ACHN (cell line): ENCODE results near the gene AP1S3.

ENCODE experiments used
- DNase-seq: peaks from one replicate; pipeline ENCODE4 v3.0.0-alpha.2; 2015
- in situ Hi-C: cut with HindIII; loops from 2 replicates; pipeline ENCODE4 v1.10.0; 2017; ENCODE audit warnings: low sequenced_read_pairs, low pct_ligation_motif_present, low pct_unique_long_range_greater_than_20kb

AP1S3 gene

DNA sequence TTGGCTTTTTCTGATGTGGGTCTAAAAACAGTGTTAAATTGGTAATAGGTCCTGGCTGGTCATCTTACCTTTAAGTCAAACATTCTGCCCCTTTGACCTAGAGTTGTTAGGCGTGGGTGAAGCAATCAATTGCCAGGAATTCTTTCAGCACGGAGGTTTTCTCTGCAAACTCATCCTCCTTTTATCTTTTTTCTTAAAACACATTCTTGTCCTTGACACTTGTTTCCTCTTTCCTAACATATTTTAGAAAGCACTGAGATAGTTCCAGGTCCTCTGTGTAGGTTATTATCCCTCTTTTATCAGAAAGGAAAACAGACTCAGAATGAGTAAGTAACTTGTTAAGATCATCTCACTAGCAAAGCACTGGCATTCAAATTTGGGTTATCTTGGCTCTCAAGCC lies 18.6 kb upstream of the AP1S3 start:
- in situ Hi-C loops, result no loop called here

DNA sequence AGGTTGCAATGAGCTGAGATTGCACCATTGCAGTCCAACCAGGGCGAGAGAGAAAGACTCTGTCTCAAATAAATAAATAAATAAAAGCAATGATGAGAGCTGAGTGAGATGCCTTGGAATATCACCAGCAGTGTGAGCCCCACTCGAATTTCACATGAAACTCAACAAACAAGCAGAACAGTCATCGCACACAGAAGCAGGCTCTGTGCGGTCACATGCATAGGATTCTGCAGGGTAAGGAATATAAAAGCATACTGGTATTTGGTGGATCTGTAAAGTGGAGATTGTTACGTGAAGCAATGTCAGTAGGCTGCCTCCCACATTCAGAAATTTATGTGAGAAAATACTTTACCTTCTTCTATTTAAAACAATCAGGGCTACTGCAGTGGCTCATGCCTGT lies 18.0 kb upstream of the AP1S3 start:
- DNase-seq, result no peak
- in situ Hi-C loops, result no loop called here

More for the DNA sequence above, 18.6 kb upstream of the AP1S3 start:
- DNase-seq, result no peak

DNA sequence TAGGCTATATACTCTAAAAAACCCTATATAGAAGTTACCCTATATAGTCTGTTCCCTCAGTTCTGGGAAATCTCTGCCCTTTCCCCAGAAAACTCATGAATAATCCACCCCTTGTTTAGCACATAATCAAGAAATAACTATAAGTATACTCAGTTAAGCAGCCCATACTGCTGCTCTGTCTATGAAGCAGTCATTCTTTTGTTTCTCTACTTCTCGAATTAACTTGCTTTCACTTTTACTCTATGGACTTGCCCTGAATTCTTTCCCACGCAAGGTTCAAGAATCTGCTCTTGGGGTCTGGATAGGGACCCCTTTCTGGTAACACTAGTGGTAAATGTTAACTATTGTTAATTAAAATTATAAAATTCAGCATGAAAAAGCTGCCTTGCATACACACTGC lies 17.4 kb upstream of the AP1S3 start:
- in situ Hi-C loops, result no loop called here
- DNase-seq, result no peak

DNA sequence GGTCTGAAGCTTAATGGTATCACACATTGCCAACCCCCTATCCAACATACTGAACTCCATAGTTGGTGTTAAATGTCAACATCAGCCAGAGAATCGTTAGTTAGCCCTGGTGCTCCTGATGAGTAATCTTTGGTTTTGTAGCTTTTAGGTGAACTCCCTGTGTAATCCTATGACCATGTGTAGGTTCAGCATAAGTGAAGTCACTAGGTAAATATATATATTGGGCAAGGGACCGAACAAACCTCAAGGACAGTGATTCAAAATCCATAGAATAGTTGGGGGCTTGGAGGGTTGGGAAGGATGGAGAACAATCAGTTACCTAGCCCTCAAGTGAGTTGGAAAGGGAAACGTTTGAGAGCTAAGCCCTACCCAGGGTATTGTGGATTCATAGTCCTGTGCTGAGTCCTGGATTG lies 16.0 kb upstream of the AP1S3 start:
- in situ Hi-C loops, result no loop called here
- no peak for DNase-seq

DNA sequence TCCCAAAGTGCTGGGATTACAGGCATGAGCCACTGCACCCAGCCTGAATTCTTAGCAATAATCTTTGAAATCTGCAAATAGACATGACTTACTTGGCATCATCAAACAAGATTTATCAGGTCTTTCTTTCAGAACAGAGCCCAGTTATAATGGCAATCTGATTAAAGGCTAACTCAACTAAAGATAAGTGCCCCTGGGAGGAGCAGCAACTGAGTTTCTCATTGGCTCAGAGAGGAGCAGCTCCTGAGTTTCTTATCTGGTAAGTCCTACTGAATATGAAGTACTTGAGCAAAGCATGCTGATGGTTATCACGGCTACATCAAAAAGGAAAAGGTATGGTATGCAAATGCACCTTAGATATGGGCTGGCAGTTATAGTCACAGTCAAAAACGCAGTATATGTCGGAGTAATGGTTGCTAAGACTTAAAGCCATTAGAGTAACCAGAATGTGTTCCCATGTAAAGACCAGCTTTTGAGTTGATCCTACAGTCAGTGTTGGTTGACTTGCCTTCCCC lies 15.0 kb upstream of the AP1S3 start:
- no peak for DNase-seq
- in situ Hi-C loops, result no loop called here

DNA sequence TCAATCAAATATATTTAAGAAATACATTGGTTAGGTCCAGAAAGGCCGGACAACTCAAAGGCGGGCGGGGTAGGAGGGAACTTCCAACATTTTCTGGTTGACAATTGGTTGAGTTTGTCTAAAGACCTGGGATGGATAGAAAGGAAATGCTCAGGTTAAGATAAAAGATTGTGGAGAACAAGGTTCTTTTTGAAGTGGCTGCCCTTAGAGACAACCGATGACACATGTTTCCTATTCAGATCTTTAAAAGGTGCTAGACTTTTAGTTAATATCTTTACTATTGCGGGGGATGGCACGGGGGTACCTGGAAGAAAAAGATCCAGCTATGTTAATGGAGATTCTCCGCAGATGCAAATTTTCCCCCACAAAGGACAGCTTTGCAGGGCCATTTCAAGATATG lies 10.0 kb upstream of the AP1S3 start:
- in situ Hi-C loops, result no loop called here
- no peak for DNase-seq

DNA sequence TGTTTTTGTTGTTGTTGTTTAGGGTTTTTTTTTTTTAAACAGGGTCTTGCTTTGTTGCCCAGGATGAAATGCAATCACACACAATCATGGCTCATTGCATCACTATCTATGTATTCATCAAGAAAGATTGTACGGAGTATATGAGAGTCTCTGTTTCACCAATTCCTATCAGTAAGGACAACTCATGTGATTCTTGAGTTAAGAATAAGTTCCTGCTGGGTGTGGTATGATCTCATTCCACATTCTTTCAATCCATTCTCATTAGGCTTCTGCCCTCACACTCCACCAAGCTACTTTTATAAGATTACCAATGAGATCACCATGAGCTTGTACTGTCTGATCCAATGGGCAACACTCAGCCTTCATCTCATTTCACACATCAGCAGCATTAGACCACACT lies 9.1 kb upstream of the AP1S3 start:
- peak; percentile 27 for DNase-seq
- in situ Hi-C loops, result no loop called here

DNA sequence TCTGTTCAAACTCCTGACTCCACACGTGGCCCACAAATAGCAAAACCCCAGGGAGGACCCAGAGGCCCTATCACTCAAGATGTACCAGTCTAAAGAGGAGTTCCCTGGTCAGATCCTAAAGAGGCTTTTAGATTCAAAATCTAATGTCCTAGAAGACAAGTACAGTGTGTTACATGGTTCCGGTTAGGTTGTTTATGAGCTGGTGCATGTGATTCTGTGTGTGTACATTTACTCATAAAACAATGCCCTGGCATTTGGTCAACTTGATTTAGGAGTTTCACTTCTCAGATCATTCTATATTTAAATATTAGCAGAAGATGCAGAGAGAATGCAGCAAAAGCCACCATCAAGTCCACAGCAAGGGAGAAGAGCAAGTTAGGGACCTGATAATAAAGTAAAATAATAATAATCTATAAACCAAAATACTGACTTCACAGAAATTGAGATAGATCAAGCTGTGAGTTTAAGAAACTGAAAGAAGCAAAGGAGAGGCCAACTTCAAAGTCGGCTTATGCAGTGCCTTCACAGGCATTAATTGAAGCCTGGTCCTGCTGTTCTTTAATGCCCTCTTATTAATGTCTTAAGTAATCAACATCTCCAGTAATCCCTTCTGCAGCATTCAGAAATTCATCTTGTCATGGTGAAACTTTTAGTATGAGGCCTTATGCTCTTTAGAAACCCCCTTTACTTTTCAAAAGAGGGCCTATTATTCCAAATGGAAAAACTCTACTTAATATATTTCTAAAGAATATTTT lies 4.2 kb upstream of the AP1S3 start:
- in situ Hi-C loops, result no loop called here
- DNase-seq, result no peak

DNA sequence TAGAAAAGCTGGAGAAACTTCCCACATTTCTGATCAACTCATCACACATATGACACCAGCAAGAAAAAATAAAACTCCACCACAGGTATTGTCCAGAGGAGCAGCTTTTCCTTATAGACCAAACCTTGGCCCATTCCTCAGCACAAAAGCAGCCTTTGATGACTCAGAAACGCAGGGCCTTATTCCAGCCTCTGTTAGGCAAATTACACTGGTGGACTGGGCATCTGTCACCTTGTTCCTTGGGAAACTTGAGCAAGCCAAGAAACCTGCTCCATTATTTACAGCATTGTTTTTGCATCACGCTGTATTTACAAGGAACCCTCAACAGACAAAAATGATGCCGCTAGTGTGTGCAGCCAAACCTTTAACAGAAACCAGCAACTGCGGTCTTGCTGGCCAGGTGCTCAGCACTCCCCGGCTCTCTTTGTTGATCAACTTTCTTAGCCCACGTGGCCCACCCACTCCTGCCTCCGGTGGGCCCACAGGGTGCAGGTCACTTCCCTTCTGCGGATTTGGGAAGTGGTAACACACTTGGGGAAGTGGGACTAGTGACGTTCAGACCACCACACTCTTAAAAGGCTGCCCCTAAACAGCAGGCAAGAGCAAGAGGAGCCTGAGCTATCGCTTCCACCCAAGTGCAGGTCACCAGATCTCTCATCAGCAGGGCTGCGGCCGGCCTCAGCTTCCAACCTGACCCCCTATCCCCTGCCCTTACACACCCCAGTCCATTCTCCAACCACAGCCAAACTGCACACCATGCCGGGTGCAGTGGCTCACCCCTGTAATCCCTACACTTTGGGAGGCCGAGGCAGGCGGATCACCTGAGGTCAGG lies 1.5 kb downstream of the AP1S3 start:
- in situ Hi-C loops, result no loop called here

DNA sequence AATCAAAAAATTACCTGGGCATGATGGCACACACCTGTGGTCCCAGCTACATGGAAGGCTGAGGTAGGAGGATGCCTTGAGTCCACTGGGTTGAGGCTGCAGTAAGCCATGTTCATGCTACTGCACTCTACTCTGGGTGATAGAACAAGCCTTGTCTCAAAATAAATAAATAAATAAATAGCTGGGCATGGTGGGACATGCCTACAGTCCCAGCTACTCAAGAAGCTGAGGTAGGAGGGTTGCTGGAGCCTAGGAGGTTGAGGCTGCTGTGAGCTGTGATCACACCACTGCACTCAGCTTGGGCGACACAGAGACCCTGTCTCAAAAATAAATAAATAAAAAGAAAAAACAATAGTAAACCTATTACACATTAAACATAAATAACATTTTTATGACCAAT lies 3.0 kb downstream of the AP1S3 start:
- in situ Hi-C loops, result no loop called here
- DNase-seq, result no peak

More for the DNA sequence above, 1.5 kb downstream of the AP1S3 start:
- DNase-seq, result no peak

DNA sequence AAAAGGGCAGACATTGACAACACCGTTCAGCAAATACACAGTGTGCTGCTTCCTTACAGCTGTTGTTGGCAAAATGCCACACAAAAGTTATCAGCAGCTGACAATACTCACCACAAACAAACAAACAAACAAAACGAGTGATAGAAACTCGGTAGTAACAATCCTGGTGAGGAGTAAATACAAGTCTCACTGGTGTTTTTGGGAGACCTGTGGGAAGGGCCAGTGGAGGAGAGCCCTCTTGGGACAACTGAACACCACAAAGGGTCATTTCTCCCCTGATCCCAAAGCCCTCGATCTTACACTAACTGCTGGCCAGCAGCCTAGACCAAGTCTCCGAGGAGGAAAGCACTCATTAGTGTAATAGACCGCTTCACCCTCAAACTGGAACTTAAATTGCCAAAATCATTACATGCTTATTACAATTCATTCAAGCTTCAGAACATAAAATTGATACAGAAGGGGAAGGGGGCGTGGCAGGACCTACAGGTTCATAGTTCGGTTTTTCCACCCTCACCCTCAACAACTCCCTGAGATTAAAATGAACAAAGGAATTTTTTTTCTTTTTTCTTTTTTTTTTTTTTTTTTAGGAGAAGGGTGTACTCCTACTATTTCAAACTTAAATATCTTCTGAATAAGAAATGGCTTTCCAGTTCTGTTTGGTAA lies 5.0 kb downstream of the AP1S3 start:
- DNase-seq, result no peak
- in situ Hi-C loops, result no loop called here

DNA sequence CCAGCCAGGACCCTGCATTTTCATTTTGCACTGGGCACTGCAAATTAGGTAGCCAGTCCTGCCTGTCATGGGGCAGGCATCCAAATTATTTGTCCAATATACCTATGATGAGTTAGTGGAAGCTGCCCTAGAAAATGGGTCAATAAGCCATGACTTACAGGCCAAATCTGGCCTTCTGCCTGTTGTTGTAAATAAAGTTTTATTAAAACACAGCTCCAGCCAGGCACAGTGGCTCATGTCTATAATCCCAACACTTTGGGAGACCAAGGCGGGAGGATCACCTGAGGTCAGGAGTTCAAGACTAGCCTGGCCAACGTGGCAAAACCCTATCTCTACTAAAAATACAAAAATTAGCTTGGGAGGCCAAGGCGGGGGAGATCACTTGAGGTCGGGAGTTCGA lies 8.3 kb downstream of the AP1S3 start:
- in situ Hi-C loops, result no loop called here
- DNase-seq, result no peak

DNA sequence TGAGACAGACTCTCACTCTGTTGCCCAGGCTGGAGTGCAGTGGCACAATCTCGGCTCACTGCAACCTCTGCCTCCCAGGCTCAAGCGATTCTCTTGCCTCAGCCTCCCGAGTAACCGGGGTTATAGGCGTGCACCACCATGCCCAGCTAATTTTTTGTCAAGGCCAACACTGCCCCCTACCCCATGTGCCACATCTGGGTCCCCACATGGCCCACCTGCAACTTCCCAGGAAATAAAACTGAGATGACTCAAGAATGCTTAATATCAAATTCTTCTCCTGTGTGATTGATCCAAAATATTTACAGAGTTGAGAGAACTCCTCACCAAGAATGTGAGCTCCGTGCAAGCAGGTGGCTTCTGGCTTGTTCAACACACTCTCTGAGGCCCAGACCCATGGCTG lies 9.1 kb downstream of the AP1S3 start:
- in situ Hi-C loops, result no loop called here
- no peak for DNase-seq

DNA sequence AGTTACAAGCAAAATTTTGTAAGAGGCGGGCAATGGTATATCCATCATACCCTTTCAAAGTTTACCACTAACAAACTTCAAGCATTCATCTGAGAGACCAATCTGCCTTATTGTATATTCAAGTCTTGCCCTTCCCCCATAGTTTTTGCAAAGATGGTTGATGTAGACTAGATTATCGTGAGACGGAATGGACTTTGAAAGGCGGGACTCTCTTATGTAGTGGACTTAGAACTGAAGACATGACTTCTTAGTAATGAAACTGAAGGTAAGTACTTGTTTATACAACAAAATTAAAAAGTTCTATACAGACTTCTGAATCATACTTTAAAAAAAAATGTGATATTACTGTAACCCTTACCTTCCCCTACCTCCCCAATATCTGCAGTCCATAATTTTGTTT lies 10.4 kb downstream of the AP1S3 start:
- in situ Hi-C loops, result no loop called here
- DNase-seq, result no peak

DNA sequence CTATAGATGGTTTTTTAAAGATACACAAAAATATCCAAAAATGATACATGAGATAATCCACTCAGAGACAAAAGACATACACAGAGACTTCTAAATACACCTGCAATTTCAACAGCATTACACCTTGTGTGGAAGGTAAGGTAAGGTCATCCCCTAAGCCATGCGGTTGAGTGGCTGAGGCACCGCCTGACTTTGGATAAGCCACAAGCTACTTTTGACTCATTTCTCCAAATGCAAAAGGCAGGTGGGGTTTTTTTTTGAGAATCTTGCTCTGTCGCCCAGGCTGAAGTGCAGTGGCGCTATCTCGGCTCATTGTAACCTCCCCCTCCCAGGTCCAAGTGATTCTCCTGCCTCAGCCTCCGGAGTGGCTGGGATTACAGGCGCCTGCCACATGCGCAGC lies 13.1 kb downstream of the AP1S3 start:
- in situ Hi-C loops, result no loop called here
- no peak for DNase-seq

DNA sequence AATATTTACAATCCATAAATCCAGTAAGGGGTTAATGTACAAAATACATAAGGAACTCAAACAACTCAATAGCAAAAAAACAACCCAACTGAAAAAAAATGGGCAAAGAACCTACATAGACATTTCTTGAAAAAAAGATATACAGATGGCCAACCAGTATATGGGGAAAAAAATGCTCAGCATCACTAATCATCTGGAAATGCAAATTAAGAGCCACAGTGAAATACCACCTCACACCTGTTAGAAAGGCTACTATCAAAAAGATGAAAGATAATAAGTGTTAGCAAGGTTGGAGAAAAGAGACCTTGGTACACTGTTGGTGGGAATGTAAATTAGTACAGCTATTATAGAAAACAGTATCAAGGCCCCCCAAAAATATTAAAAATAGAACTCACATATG lies 14.6 kb downstream of the AP1S3 start:
- no peak for DNase-seq
- in situ Hi-C loops, result no loop called here

DNA sequence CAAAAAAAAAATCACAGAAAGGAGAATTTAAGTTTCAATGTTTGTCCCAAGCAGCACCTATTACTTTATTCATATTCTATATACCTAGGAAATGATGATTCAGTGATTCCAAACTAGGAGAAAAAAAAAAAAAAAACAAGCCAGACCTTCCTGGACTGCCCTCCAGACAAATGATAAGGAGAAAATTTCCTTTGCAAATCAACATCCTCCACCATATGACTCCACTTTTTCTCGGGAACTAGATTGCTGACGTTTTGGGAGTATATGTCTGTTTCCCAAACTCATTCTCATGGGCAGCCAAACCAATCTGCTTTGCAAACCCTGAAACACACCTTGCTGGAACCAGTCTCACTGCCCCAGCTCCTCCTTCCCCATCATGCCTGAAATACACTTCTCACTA lies 16.8 kb downstream of the AP1S3 start:
- in situ Hi-C loops, result no loop called here
- no peak for DNase-seq

DNA sequence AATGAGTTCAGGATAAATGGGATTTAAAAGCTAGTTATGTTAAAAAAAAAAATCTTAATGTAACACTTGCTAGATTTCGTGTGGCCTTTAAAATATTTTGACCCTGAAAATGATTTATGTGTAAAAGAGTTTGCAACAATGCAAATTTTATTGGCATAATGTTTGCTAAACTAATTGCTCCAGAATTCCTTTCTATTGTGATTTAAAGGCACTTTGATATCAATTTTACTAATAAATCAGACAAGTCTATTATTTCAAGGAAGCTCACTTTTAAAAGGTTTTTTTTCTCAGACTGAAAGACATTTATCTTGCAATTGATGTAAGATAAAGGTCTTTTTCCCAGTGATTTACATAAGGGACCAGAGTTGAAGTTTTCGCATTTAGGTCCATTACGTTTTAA lies 17.5 kb downstream of the AP1S3 start:
- in situ Hi-C loops, result no loop called here
- no peak for DNase-seq

DNA sequence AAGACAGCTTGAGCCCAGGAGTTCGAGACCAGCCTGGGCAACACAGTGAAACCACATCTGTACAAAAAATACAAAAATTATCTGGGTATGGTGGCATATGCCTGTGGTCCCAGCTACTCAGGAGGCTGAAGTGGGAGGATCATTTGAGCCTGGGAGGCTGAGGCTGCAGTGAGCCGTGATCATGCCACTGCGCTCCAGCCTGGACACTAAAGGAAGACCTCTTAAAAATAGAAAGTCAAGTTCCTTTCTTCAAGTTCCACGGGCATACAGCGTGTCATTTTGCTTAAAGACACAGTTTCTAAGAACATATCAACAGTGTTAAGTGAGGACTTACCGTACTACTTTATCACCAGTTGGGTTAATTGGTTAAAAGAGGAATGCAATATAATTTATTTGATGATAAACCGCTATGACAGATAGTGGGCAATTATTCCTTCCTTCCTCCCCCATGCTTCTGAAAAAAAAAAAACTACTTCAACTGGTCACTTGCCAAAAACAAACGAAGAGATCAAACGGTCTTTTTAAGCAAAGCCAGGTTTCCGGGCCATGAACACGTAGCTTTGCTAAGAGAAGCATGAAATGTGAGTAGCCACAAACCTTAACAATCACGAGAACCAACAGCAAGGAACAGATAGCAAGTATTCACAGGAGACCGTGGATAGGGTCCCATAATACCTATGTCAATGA lies 21.4 kb downstream of the AP1S3 start:
- in situ Hi-C loops, result no loop called here
- peak; percentile 51 for DNase-seq
